ENCODE results near the gene RBM19.
"Not testable (repeated sequence)": the region's sequence is repeated elsewhere in the genome, so short reads cannot be mapped to it uniquely, and the experiment has no call there.

RBM19 gene

DNA sequence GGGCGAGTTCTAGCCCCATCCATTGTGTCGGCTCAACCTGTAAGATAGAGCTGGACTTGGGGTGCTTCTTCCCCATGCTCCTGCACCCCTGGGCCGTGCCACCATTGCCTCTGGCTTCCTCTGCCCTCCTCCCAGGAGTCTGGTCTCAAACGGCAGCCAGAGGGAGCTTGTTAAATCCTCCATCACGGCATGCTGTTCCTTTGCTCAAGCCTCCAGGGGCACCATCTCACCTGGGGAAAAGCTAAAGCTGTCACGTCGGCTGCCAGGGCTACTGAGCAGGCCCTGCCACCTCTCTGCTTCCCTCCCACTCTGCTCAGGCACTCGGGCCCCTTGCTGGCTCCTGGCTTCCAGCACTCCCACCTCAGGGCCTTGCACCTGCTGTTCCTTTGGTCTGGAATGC lies 140.4 kb downstream of the RBM19 start:
- DNase-seq, result no peak

DNA sequence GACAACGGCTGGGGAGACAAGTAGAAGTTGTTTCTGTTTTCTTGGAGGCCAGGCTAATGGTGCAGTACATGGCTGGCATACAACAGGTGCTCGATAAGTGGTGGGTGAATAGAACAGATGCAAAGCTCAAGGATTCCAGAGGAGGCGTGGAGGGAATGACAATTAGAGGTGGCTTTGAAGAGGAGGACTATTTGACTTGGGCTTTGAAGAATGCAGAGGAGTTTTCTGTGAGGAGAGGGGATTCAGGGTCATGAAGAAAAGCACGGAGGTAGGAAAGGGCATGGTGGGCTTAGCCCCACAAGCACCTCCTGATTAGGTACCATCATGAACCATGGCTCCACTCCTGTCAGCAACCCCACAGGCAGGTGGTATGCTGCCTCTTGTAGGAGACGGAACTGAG lies 142.3 kb downstream of the RBM19 start:
- no peak for DNase-seq

DNA sequence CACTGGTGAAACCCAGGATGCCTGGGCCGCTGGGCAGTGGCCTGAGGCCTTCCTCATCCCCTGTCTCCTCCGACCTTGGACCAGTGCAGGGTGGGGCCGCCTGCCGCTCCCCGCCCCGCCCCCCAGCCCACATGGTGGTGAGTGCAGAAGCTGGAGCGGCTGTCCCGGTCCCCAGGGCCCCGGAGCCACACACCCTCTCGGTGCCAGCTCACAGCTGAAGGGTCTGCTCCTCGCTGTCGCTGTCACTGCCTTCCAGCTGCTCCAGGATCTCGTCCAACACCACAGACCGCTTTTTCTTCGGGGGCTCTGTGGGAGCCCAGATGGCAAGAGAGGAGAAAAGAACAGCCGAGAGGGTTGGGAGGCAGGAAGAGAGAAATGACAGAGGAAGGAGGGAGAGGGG lies 143.1 kb downstream of the RBM19 start:
- DNase-seq, result peak; percentile 48

DNA sequence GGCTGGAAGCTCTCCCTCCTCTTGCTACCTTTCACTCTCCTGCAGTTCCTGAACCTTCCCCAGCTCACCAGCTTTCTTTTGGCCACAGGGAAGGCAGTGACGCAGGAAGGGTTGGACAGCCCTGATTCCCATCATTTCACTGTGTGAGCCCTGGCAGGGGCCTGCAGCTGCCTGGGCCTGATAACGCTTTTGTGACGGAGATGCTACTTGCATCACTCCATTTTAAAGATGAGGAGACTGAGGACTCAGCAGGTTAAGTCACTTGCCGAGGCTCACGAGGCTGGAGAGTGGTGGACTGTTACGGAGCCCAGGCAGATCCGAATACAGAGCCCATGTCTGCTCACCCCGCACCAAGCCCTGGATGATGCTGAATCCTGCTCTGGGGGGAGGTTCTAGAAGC lies 145.3 kb downstream of the RBM19 start:
- DNase-seq, result no peak

DNA sequence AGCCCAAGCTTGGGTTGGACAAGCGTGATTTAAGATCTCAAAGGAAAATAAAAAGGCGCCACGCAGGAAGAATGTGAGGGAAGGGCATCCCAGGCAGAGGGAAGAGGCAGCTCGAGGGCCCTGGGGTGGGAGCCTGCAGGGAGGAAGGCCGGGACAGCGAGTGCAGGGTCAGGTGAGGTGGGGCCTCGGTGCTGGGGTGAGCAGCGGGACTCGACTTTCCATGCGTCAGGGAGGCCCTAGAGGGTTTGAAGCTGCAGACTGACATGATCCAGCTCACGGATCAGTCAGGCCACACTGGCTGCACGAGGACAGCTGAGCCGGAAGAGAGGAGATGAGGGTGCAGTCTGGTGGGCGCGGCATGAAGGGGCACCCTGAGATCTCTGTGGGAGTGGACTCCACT lies 145.8 kb downstream of the RBM19 start:
- no peak for DNase-seq

DNA sequence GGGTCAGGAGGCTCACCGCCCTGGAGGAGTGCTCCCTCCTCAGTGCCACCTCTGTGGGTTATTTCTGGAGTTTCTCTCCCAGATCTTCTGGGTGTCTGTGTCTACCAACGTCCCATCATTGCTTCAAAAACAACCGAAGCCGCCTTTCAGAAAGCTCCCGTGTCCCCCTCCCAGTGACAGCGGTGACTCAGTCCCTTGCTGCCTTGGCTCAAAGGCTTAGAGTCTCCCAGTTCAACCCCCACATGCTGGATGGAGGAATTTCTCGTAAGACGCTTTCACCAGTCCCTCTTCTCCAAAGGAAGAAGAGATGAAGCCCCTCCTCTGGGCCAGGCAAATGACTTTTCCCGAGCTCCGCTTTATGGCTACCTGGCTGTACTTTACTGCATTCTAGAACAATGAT lies 146.6 kb downstream of the RBM19 start:
- no peak for DNase-seq

DNA sequence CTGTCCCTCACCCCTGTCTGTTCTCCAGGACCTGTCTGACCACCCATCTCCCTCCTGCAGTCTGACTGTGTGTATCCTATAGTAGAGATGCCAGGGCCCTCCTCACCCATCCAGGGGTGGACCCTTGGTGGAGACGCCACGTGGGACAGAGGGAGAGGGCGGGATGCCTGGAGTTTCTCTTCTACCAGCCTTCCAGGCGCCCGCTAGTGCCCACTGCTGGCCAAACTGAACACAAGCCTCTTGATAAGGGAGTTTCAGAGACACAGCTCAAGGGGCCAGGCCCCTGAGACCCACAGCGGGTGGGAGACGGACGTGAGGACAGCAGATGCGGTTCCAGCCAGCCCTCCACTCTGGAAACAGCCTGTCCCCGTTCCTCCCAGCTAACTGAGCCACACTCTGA lies 147.3 kb downstream of the RBM19 start:
- DNase-seq, result no peak

DNA sequence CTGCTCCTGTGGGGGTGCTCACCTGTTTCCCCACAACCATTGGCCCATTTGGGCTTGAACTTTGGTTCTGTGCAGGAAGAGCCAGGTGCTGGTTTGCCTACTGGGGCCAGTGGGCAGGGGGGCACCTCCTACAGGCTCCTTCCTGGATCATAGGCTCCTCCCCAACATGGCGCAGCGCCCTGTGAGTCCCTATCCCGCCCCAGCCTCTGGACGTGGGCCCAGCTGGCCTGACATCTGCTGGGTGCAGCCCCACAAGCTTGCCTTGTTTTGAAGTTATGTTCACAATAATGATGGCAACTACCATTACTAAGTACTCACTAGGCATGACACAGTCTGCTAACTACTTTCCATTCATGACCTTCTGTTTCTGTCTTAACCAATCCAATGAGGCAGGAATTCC lies 147.8 kb downstream of the RBM19 start:
- peak; percentile 42 for DNase-seq

DNA sequence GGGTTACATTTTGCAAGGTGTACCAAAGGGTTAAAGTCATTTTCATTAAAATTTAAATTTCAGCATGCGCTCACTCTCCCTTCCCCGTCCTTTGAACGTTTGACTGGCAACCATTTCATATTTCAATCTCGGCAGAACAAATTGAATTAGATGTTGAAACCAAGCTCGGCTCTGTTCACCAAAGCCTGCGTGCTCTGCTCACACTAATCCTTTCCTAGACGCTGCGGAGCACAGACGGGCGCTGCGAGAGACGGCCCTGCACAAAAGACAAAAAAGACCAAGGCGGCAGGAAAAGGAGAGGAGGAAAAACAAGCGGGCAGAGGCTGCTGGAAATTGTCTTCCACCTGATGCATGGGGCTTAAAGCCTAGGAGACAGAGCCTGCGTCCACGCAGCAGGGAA lies 149.3 kb downstream of the RBM19 start:
- DNase-seq, result no peak

DNA sequence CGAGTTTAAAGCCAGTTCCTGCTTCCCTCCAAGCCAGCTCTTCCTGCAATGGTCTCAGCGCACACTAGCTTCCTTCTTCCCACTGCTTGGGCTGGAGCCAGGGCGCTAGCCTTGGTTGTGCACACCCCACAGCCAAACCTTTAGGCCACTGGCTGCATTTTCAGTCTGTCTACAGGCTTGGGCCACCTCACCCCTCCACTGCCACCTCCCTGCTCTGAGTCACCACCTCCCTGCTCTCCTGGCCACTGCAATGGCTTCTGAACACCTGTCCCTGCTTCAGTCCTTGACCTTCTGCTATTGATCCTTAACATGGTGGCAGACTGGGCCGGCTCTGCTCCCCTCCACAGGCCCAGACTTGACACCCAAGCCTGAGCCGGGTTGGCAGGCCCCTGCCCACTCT lies 151.1 kb downstream of the RBM19 start:
- no peak for DNase-seq

DNA sequence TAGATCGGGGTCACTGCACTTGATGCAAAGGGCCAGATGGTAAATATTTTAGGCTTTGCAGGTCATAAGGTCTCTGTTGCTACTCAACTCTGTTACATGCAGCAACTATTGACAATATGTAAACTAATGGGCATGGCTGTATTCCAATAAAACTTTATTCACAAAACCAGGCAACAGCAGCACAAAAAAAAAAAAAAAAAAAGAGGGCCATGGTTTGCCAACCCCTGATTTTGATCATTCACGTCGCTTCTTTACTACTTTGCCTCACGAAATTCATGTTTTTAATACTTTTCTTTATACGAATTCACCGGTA lies 152.9 kb downstream of the RBM19 start:
- no peak for DNase-seq

DNA sequence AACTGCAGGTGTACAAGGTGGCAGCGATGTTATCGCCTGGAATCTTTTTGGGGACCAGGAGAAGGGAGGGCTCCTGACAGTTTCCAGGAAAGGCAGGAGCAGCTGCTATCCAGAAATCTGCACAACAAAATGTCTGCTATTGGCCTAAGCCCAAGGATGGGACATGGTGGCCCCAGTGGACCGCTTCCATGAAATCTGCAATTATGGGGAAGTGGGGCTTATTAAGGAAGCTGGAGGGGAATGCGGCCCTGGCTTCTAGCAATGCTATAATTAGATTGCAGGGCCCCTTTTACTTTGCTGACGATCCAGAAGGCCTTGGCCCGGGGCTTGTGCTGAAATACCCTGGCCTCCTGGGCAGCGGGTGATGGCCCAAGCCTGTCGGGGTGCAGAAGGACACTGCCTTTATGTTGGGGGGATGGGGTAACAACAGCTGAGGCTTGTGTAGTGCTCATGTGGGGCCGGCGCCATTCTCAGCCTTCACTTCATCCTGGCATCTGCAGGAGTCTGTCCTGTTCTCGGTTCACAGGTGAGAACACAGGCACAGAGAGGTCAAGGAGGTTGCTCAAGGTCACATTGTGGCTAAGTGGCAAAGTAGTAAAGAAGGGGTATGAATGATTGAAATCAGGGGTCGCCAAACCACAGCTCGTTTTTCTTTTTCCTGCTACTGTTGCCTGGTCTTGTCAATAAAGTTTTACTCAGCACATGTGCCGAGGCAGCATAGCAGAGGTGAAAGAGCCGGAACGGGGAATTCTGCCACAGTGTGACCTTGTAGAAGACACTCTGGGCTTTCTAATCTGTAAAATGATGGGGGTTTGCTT lies 153.5 kb downstream of the RBM19 start:
- peak; percentile 39 for DNase-seq

DNA sequence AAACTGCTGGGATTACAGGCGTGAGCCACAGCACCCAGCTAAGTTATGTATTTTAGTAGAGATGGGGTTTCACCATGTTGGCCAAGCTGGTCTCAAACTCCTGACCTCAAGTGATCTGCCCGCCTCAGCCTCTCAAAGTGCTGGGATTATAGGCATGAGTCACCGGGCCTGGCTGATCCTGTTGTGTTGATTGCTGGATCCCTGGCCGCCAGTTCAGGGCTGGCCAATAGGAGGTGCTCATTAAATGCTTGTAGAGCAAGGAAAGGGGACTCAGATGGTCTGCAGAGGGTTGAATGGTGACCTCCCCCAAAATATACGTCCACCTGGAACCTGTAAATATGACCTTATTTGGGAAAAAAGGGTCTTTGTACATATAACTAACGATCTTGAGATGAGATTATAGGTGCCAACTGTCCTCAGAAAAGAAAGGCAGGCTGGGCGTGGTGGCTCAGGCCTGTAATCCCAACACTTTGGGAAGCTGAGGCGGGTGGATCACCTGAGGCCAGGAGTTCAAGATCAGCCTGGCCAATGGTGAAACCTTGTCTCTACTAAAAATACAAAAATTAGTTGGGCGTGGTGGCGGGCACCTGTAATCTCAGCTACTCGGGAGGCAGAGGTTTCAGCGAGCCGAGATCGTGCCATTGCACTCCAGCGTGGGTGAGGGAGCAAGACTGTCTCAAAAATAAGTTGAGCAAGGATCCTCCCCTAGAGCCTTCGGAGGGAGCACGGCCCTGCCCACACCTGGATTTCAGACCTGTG lies 156.5 kb downstream of the RBM19 start:
- DNase-seq, result not testable (repeated sequence)

DNA sequence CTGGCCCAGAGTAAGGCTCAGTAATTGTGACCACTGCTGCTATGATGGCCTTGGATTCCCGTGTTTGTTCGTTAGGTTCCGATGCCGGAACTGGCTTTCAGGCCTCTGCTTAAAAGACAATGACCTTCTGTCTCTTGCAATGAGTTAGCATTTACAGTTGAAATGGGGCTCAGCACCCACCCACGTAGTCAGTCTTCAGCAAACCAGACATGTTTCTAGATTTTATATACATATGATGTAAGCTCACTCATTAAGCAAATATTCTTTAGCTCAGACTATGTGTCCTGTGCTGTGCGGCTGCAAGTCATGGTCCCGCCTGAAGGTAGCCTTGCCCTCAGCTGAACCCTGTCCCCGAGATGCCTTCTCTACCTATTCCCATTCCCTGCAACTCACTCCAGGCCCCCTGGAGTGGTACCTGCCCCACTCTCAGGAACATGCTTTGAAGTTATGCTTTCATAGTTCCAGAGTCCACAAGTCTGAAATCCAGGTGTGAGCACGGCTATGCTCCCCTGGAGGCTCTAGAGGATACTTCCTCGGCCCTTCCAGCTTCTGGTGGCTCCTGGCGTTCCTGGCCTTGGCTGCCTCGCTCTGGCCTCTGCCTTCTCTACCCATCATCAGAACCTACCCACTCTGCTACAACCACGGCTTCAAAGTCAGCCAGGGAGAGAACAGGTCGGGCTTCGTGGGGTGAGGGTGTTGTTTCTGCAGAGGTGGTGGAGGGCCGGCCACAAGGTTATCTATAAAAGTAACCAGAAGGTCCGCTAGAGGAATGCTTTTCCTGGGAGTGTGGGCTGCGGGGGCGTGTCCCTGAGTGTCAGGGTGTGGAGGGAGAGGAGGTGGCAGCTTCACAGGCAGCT lies 157.8 kb downstream of the RBM19 start:
- DNase-seq, result no peak

DNA sequence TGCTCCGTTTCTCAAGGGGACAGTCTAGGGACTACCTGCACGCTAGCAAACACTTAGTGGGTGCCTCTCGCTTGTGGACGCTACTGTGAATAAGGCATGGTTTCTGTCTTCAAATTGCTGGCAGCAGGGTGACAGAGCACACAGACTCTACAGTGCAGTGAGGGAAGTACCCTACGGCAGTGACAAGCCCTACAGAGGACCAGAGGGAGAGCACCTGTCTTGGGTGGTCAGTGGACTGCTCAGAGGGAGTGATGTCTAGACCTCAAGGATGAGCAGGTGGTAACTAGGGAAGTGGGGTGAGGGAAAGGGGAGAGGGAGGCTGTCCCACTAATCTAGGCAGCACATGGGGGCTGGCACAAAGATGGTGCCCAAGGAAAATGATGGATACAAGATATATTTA lies 160.5 kb downstream of the RBM19 start:
- DNase-seq, result no peak

DNA sequence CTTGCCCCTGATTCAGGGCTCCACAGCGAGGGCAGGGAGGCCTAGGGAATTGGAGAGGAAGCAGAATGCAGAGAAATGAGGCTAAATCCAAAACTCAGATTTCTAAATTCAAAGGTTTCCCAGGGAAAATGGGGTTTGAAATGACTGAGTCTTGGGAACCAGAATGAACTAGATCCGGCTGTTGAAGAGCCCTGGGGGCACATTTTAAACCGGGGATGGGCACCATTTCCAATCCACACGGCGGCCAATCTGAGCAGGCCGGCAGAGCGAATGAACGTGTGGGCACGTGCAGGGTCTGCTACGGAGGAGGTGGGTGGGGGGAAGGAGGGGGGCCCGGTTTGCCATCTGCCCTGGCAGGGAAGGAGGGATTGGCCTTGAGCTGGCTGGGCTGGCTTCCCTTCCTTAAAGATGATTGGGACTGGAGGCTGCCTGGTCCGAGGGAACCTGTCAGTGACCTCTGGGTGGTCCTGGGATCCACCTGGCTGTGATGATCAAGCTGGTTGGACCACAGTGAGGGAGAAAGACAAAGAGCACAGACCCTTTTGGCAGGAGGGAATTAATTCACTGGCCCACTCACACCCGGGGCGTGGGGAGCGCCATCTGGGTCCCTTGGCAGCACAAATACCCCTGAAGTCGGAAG lies 161.0 kb downstream of the RBM19 start:
- no peak for DNase-seq

DNA sequence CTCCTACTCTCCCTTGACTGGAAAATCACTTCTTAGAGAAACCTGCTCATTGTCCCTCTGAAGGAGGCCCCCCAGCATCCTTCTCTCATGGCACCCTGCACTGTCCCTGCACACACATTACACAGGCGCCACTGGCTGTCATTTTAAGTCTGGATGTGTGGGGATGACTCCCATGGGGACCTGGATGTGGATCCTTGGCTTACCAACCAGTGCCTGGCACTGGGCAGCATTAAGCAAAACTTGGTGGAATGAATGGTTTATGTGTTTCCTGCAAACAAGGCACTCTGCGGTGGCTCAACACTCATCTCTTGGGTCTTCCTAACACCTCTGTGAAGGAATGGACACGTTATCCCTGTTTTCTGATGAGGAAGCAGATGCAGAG lies 162.4 kb downstream of the RBM19 start:
- DNase-seq, result no peak

DNA sequence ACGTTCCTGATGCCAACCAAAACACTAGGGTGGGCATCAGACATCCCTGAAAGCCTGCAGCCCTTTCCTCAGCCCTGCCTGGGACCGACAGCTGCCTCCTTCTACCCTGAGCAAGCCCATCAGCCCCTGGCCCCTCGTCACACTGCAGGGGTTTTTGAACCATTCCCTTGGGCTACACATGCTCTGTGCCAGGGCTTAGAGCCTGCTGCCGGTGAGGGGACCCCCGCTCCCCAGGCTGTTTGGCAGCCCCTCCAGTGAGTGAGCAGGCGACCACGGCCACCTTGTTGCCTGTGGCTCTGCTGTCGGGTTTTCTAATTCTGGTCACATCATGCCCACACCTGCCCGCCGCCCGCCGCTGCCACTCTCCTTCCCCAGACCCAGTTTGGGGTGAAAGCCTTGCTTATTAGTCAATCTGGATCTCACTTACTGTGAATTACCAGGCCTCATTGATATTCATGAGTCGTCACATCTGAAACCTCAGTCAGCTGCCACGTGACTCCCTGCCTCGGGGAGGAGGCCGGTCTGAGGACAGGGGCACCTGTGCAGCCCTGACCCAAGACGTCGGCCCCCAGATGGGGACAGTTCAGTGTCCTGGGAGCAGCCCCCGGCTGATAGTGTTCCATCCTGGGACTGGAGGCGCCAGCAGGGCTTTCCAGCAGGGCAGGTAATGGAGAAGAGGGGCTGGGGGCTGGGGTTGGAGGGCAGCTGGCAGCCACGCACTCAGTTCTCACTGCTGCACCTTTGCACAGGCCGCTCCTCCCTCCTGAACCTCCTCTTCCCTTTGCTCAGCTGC lies 163.0 kb downstream of the RBM19 start:
- DNase-seq, result no peak

DNA sequence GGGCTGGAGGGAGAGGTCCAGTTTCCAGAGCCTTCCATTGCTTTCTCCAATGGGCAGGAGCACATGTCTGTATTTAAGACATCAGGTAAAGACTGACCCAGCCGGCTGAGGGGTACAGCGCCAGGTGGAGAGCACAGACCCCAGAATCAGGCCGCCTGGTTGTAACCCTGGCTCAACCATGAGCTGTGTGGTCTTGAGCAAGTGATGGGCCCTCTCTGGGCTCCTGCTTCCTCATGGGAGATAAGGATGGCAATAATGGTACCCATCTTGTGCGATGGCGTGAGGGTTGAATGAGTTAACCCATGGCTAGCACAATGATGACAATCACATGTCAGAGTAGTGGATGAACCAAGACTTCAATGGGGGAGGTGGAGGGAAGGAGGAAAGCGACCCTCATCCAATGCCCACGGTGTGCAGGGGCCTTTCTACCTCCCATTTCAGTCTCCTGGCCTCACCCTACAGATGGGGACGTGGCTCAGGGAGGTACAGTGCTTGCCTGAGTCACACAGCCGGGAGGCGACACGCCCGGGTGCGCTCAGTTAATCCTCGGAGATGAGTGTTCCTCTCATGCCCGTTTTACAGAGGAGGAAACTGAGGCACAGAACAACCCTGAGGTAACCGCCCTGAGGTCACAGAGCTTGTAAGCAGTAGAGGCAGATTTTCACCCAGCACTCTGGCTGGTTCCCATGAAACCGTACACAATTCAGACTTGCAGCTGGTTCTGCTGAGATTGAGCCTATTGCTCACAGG lies 163.9 kb downstream of the RBM19 start:
- DNase-seq, result no peak

DNA sequence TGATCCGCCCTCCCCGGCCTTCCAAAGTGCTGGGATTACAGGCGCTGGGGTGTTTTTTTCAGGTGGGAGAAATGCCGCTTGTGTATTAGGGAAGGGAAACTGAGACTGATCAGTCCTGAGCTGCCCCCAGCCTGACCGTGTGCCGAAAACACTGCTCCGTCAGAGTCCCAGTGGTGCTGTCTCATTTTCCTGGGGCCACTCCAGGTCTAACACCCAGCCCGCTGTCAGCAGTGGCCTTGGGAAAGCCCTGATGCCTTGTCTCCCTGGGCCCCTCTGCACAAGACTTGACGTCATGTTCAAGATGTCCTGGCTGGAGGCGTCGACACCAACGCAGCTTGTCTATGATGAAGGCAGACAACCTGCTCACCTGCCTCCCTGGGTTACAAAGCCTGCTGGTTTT lies 165.9 kb downstream of the RBM19 start:
- no peak for DNase-seq

DNA sequence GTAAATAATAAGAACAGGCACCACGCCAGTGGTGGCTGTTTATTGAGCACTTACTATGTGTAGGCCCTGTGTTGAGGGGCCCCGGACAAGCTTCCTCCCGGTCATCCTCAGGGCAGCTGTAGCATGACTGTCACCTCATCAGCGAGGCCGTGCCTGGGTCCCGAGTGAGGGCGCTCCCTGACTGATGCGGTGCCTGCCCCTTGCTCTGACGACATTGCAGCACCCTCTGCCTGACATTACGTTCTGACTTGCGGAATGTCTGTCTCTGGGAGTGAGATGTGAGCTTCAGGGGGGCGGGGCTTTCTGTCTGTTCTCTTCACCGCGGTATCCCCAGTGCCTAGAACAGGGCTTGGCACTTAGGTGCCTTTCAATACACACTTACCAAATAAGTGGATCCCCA lies 167.6 kb downstream of the RBM19 start:
- no peak for DNase-seq

DNA sequence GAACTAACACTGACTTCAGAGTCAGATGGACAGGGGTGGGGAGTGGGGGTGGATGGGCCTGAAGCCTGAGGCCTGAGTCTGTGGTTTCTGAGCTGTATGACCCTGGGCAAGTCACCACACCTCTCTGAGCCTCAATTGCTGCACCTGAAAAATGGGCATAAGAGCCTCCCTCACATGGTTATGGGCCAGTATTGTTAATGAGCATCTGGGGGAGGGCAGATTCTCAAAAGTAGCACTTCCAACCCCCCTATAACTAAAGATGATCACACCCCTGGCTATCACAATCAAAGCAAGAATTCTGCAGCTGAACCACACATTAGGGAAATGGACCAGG lies 168.6 kb downstream of the RBM19 start:
- no peak for DNase-seq
